Measurements from ENCODE around the gene BUD31.

GRCh38 chr7:99419323-99420021 is 10.7 kb downstream of the BUD31 start:
- TF ChIP-seq CTCF (IDR thresholded peaks at IDR 0.05): no peak
- no peak for TF ChIP-seq ZFX (IDR thresholded peaks at IDR 0.05; ENCODE audit: borderline replicate concordance)
